Measurements from ENCODE around the gene RAN. TPM values are rescaled to one million over a fixed set of nuclear protein-coding genes. Genes with fewer than 3 reads are reported as not detected.
"Not testable (repeated sequence)": the region's sequence is repeated elsewhere in the genome, so short reads cannot be mapped to it uniquely, and the experiment has no call there.

Gene RAN
- total RNA-seq, 2 experiments from 2014 or later: 2,177 to 2,247 TPM

- ChIA-PET POLR2A (no interaction called here), CTCF (no interaction called here)
- H3K4me3 Mint-ChIP-seq: no peak overlapping the region
- no peak overlapping the region for H3K27ac Mint-ChIP-seq
- DNase-seq (no peak), ATAC-seq (no peak)
- no peaks in the 10 kb centered on the region for H3K4me1 Mint-ChIP-seq (ENCODE audit: low read depth)
- peaks cover 13% of the 10 kb centered on the region for H3K9me3 Mint-ChIP-seq
- H3K27me3 Mint-ChIP-seq: peaks cover 4% of the 10 kb centered on the region
- no peak for TF ChIP-seq CTCF (IDR thresholded peaks at IDR 0.05)
- no peaks in the 10 kb centered on the region for H3K36me3 Mint-ChIP-seq (ENCODE audit: low read depth)
- intact Hi-C loops (cut with micrococcal nuclease): no loop called here
These were observed 11.6 kb upstream of the RAN start for GRCh38 chr12:130860311-130860710.

- H3K27me3 Mint-ChIP-seq: no peaks in the 10 kb centered on the region
- intact Hi-C loops (cut with micrococcal nuclease): no loop called here
- DNase-seq: no peak
These were observed 9.7 kb upstream of the RAN start for GRCh38 chr12:130862161-130862560.

GRCh38 chr12:130862771-130863170 lies 9.1 kb upstream of the RAN start:
- H3K4me3 Mint-ChIP-seq; H3K9me3 Mint-ChIP-seq; H3K27ac Mint-ChIP-seq; intact Hi-C loops (cut with micrococcal nuclease); ATAC-seq; H3K27me3 Mint-ChIP-seq; H3K36me3 Mint-ChIP-seq (ENCODE audit: low read depth); DNase-seq; CTCF ChIA-PET; H3K4me1 Mint-ChIP-seq (ENCODE audit: low read depth): not testable (repeated sequence)
- POLR2A ChIA-PET: interaction anchor here (1.9 kb wide), 1 partner anchor 8 kb away, joined by 4 read pairs; no protein-coding TSS in a partner anchor

More at GRCh38 chr12:130862161-130862560, 9.7 kb upstream of the RAN start:
- Mint-ChIP-seq H3K36me3 (ENCODE audit: low read depth) (no peaks in the 10 kb centered on the region), H3K27ac (no peak overlapping the region), H3K9me3 (peaks cover 6% of the 10 kb centered on the region), H3K4me3 (no peak overlapping the region), H3K4me1 (ENCODE audit: low read depth) (peaks cover 2% of the 10 kb centered on the region)
- no peak for ATAC-seq
- POLR2A ChIA-PET: interaction anchor here (1.9 kb wide), 1 partner anchor 9 kb away, joined by 4 read pairs; no protein-coding TSS in a partner anchor
- no peak for TF ChIP-seq CTCF (IDR thresholded peaks at IDR 0.05)
- CTCF ChIA-PET: no interaction called here

GRCh38 chr12:130863298-130863697 lies 8.6 kb upstream of the RAN start:
- H3K9me3 Mint-ChIP-seq: peaks cover 1% of the 10 kb centered on the region
- no peak for TF ChIP-seq CTCF (IDR thresholded peaks at IDR 0.05)
- ChIA-PET POLR2A (interaction anchor here (1.9 kb wide), 1 partner anchor 8 kb away, joined by 4 read pairs; no protein-coding TSS in a partner anchor), CTCF (no interaction called here)
- H3K4me3 Mint-ChIP-seq: no peak overlapping the region
- H3K27me3 Mint-ChIP-seq: no peaks in the 10 kb centered on the region
- H3K4me1 Mint-ChIP-seq (ENCODE audit: low read depth): peaks cover 7% of the 10 kb centered on the region
- intact Hi-C loops (cut with micrococcal nuclease): no loop called here
- DNase-seq (no peak), ATAC-seq (no peak)
- peaks cover 1% of the 10 kb centered on the region for H3K36me3 Mint-ChIP-seq (ENCODE audit: low read depth)
- no peak overlapping the region for H3K27ac Mint-ChIP-seq

- peaks cover 23% of the 10 kb centered on the region for H3K4me1 Mint-ChIP-seq (ENCODE audit: low read depth)
- ATAC-seq (no peak), DNase-seq (no peak)
- intact Hi-C loops (cut with micrococcal nuclease): no loop called here
- ChIA-PET CTCF (no interaction called here), POLR2A (interaction anchor here (1.0 to 1.7 kb wide), 2 partner anchors 12 to 22 kb away, joined by 3 read pairs; no protein-coding TSS in a partner anchor)
- peaks cover 1% of the 10 kb centered on the region for H3K9me3 Mint-ChIP-seq
- peaks cover 16% of the 10 kb centered on the region for H3K36me3 Mint-ChIP-seq (ENCODE audit: low read depth)
- H3K27me3 Mint-ChIP-seq: no peaks in the 10 kb centered on the region
- no peak overlapping the region for H3K4me3 Mint-ChIP-seq
- peak overlapping the region; percentile 46 for H3K27ac Mint-ChIP-seq
- TF ChIP-seq CTCF (IDR thresholded peaks at IDR 0.05): no peak
These were observed 3.5 kb upstream of the RAN start for GRCh38 chr12:130868412-130868811.
